DMS114 treated with DMSO at 0.1 percent for 48 hours (cell line): Measurements from ENCODE around the gene RARG.

Experiments
- DNase-seq: peaks from one replicate; lab custom pipeline; 2025; ENCODE audit not compliant: unreplicated experiment; lab: John Stamatoyannopoulos, UW

RARG gene

GRCh38 chr12:53245286-53245685, 13.3 kb upstream of the RARG start:
- DNase-seq = no peak

DNA sequence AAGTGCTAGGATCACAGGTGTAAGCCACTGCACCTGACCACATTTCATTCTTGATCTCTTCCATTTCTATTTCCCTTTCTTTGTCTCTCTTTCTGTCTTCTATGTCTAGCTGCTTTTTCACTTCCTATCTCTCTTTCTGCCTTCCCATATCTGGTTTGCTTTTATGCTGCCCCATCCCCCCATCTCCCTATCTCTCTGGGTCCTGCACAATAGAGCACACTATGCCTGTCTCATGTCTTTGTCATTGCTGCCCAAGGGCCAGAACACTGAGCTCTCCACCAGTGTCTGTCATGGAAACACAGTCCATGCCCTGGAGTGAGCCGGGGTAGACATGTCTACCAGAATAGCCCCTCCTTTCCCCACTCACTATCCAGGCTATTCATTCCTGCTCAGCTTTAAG, 12.3 kb upstream of the RARG start:
- no peak for DNase-seq

- no peak for DNase-seq
These were observed 9.8 kb upstream of the RARG start for GRCh38 chr12:53241623-53242412.

- no peak for DNase-seq
These were observed 7.7 kb upstream of the RARG start for GRCh38 chr12:53239643-53240258.

DNA sequence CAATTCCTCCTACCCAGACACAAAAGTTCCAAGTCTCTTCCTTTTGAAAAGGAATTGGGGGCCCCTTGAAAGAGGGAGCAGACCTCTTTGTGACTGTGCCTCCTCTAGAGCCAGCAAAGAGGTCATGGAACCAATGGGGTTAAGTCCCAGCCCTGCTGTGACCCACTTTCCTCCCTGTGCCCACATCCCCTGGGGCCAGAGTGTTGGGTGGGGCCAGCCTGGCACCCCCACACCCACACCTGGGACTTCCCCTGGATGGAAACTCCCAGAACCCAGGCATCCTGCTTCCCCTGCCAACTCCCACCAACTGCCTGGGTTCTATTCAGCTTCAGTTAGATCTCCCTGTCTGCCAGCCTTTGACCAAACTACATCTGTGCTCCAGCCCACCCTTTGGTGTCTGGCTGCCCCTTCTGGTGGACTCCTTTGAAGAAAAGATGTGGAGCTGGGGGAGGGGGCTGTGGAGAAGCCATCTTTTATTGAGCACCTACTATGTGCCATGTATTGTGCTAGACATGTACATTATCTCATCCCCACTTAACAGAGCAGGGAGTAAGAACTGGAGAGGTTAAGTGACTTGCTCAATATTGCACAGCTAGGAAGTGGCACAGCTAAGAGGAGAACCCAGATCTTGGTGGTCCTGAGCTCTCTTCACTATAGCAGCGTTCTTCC, 4.6 kb upstream of the RARG start:
- no peak for DNase-seq

GRCh38 chr12:53235742-53236442, 3.9 kb upstream of the RARG start:
- no peak for DNase-seq

GRCh38 chr12:53235164-53235563, 3.2 kb upstream of the RARG start:
- DNase-seq = no peak

GRCh38 chr12:53234271-53234914, 2.4 kb upstream of the RARG start:
- DNase-seq = no peak

GRCh38 chr12:53233671-53234121, 1.7 kb upstream of the RARG start:
- no peak for DNase-seq

- DNase-seq = no peak
These were observed 845 bp upstream of the RARG start for GRCh38 chr12:53232646-53233461.

GRCh38 chr12:53231671-53231920, 413 bp downstream of the RARG start:
- no peak for DNase-seq

- DNase-seq = no peak
These were observed 1.7 kb downstream of the RARG start for GRCh38 chr12:53230108-53230845.

GRCh38 chr12:53229454-53229853, 2.6 kb downstream of the RARG start:
- no peak for DNase-seq

DNA sequence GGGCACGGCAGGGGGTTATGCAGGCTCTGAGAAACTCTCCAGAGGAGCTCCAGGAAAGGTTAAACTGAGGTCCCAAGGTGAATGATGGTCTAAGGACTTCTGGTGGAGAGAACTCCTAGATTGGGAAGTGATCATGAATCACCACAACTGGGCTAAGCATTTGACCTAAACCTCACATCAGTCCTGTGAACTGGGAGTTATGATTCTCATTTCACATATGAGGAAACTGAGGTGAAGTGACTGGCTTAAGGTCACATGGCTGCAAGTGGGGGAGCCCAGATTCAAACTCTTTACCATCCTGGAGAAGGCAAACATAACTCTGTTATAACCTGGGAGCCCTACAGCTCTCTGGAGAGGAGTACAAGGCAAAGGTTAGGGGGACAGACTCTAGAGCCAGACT, 4.2 kb downstream of the RARG start:
- no peak for DNase-seq

DNA sequence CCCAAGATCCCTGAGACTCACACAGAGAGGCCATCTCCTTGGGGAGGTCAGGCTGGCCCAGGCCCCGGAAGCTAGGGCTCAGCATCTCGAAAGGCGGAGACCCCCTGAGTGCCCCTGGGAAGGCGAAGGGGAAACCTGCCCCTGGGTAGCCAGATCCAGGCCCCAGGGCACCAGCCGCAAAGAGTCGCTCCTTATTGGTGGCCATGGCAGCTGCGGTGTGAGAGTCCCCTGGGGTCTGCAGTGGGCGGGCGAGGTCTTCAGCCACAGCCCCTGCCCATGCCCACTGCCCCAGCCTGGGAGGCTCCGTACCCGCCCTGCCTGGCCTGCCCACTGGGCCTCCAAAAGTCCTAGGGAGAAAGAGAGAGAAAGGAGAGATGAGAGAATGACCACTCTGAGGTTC, 4.7 kb downstream of the RARG start:
- DNase-seq = no peak

GRCh38 chr12:53226815-53227214, 5.2 kb downstream of the RARG start:
- no peak for DNase-seq

DNA sequence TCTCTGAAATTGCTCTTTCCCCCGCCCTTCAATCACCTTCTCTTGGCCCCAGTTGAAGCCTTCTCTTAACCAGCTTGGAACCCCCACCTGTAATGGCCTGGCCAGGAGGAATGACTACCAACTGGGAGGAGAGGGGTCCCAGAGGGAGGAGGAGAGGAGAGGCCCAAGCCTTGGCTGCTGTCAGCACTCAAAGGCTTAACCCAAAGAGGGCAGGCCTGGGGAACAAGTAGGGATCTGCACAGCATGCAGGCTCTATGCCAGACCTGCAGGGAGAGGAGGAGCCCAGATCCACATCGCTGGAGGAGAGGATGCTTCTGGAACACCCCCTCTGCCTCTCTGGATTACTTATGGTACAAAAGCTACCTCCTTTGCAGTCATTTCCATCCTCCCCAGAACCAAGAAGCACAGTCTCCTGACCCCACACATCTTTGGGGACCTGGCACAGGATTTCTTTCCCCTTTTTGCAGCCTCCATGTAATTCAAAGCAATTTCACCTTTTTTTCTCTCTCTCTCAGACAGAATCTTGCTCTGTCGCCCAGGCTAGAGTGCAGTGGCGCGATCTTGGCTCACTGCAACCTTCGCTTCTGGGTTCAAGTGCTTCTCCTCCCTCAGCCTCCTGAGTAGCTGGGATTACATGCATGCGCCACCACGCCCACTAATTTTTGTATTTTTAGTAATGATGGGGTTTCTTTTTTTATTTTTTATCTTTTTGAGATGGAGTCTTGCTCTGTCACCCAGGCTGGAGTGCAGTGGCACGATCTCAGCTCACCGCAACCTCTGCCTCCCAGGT, 6.2 kb downstream of the RARG start:
- DNase-seq = no peak

- no peak for DNase-seq
These were observed 6.9 kb downstream of the RARG start for GRCh38 chr12:53224897-53225634.
